ENCODE data around the gene COL5A3. TPM values are rescaled to one million over a fixed set of nuclear protein-coding genes. Genes with fewer than 3 reads are reported as not detected.

COL5A3 gene
- total RNA-seq, 6 experiments from 2014 or later, result 1.3 to 3.7 (median 1.4) TPM

DNA sequence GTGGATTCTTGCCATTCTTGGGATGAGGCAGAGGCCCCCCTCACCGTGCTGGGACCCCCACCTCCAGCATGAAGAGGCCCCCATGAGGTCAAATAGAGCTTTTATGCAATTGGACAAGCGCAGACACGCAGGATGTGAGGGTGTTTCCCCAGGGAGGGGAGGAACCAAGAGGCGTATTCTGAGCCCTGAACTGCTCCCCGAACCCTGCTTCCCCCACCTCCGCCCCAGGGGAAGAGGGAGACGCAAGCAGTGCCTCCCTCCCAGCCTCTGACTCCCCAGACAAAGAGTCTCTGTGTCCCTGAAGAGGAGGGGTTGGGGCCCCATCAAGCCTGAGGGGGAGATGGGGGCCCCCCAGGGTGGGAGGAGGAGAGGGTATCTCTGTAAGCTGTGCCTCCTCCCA is 1.7 kb upstream of the COL5A3 start:
- H3K36me3 Mint-ChIP-seq (ENCODE audit: low read depth), result no peaks in the 10 kb centered on the region
- no peak for DNase-seq
- no peaks in the 10 kb centered on the region for H3K9me3 Mint-ChIP-seq
- no peak overlapping the region for H3K27ac Mint-ChIP-seq
- TF ChIP-seq CTCF (IDR thresholded peaks at IDR 0.05), result no peak
- H3K4me1 Mint-ChIP-seq (ENCODE audit: low read depth), result peaks cover 33% of the 10 kb centered on the region
- peaks cover 7% of the 10 kb centered on the region; the same call in 1 of the 2 replicates for H3K27me3 Mint-ChIP-seq (ENCODE audit: insufficient read depth)
- no peak overlapping the region for H3K4me3 Mint-ChIP-seq

GRCh38 chr19:10010939-10011338 is 635 bp upstream of the COL5A3 start:
- no peak for DNase-seq
- Mint-ChIP-seq H3K9me3 (no peaks in the 10 kb centered on the region), H3K4me3 (peak overlapping the region; percentile 49), H3K27me3 (ENCODE audit: insufficient read depth) (peaks cover 6% of the 10 kb centered on the region; the same call in 1 of the 2 replicates), H3K27ac (no peak overlapping the region), H3K4me1 (ENCODE audit: low read depth) (peaks cover 33% of the 10 kb centered on the region), H3K36me3 (ENCODE audit: low read depth) (no peaks in the 10 kb centered on the region)
- TF ChIP-seq CTCF (IDR thresholded peaks at IDR 0.05), result no peak

GRCh38 chr19:10009714-10010224 is 535 bp downstream of the COL5A3 start:
- no peaks in the 10 kb centered on the region for H3K36me3 Mint-ChIP-seq (ENCODE audit: low read depth)
- peaks cover 33% of the 10 kb centered on the region for H3K4me1 Mint-ChIP-seq (ENCODE audit: low read depth)
- H3K27ac Mint-ChIP-seq, result peak overlapping the region; percentile 30; the same call in 1 of the 2 replicates
- TF ChIP-seq CTCF (IDR thresholded peaks at IDR 0.05), result no peak
- DNase-seq, result no peak
- H3K9me3 Mint-ChIP-seq, result no peaks in the 10 kb centered on the region
- peaks cover 6% of the 10 kb centered on the region; the same call in 1 of the 2 replicates for H3K27me3 Mint-ChIP-seq (ENCODE audit: insufficient read depth)
- H3K4me3 Mint-ChIP-seq, result peak overlapping the region; percentile 81

DNA sequence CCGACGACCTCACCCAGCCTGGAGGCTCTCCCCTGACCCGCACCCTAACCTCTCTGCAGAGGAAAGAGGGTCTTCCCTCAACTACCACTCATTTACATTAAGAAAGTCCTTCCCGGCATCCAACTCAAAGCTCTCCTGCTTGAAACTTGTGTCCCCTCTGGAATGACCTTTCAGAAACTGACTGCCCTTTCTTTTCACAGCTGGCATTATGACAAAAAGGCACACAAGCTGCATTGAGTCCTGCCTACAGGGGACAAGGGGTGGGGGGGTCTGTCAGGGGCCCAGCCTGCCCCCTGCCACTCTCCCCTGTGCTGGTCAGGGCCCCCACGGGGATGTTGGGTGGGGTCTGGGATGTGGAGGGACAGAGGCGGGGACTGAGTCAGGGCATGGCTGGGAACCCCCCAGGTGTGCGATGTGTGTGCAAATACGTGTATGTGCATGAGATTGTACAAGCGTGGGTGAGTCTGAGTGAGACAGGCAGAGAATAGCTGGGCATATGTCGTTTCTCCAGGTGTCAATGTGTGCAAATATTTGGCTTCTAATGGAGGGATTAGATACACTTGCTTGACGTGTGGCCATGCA is 2.0 kb downstream of the COL5A3 start:
- H3K27ac Mint-ChIP-seq, result peak overlapping the region; percentile 66
- no peaks in the 10 kb centered on the region for H3K36me3 Mint-ChIP-seq (ENCODE audit: low read depth)
- H3K27me3 Mint-ChIP-seq (ENCODE audit: insufficient read depth), result peaks cover 2% of the 10 kb centered on the region; the same call in 1 of the 2 replicates
- TF ChIP-seq CTCF (IDR thresholded peaks at IDR 0.05), result no peak
- H3K9me3 Mint-ChIP-seq, result no peaks in the 10 kb centered on the region
- peaks cover 27% of the 10 kb centered on the region for H3K4me1 Mint-ChIP-seq (ENCODE audit: low read depth)
- peak overlapping the region; percentile 74 for H3K4me3 Mint-ChIP-seq
- no peak for DNase-seq

DNA sequence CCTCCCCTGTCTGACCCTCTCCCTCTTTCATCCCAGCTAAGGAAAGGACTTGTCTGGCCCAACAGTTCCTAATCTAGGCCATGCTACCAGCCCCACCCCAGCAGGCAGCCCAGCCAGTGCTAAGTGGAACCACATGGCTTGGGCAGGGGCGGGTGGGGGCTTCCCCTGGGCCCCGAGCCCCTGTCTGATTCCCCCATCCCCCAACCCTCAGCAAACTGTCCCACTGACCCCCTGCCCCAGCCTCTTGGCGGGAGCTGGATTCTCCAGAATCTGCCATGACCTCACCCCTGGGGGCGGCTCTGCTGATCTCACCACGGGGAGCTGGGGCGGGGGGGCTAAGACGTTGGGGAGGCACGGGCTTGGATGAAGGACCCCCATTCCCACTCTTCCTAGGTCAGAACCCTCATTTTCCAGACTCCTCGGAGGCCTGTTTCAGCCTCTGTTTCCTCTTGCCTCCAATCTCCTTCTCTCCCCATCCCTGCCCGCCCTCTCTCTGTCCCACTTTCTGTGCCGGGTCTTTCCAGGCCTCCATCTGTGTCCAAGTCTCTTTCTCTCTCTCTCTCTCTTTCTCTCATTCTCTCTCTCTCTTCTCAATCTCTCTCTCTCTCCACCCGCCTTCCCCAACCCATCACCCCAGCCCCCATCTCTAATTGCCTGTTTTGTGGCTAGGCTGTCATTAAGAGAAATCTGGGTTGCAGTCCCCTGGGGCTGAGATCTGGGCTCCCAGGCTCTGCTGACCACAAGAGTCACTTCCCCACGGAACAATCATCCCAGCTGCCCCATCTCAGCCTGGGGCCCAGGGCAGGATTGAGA is 2.7 kb downstream of the COL5A3 start:
- no peaks in the 10 kb centered on the region for H3K36me3 Mint-ChIP-seq (ENCODE audit: low read depth)
- H3K27me3 Mint-ChIP-seq (ENCODE audit: insufficient read depth), result no peaks in the 10 kb centered on the region; the same call in 1 of the 2 replicates
- DNase-seq, result peak; percentile 29
- peaks cover 27% of the 10 kb centered on the region for H3K4me1 Mint-ChIP-seq (ENCODE audit: low read depth)
- no peak for TF ChIP-seq CTCF (IDR thresholded peaks at IDR 0.05)
- no peaks in the 10 kb centered on the region for H3K9me3 Mint-ChIP-seq
- peak overlapping the region; percentile 58 for H3K27ac Mint-ChIP-seq
- H3K4me3 Mint-ChIP-seq, result no peak overlapping the region

Measured in HFFc6 (cell line).